Left cardiac atrium (tissue), 2 donors: ENCODE measurements around the gene GABRA1. TPM values are rescaled to one million over a fixed set of nuclear protein-coding genes. Genes with fewer than 3 reads are reported as not detected.

Experiments used
- total RNA-seq, 2 donors: library from RNA; stranded (reverse); fragmentation: NEBNext Ultra II Directional; extraction: Animal tissue kit (Norgen Biotek cat#: 25700); gene quantifications; one replicate each; pipeline ENCODE4 v1.2.1, GENCODE V29; 2021
- donor health status: DM: no; HTN: yes; CAD: no; lungs with severe emphysema.
- donor health status: DM: yes; HTN: yes; CAD: no.

GABRA1 gene
- total RNA-seq, 2 donors from 2014 or later = not detected

Other genes with a start within 250 kb of the GABRA1 start
- gene GABRA6, start 162.4 kb upstream of the GABRA1 start, total RNA-seq = not detected
- gene GABRG2, start 219.7 kb downstream of the GABRA1 start, total RNA-seq = not detected